Caco-2 (cell line): ENCODE results near the gene KDM4C. TPM values are rescaled to one million over a fixed set of nuclear protein-coding genes. Genes with fewer than 3 reads are reported as not detected.

Source experiments
- BruUV-seq: library from RNA; stranded (reverse); fragments of 400-500 nt; replicated peaks from 2 replicates; lab custom pipeline; 2021; lab: Mats Ljungman, UMichigan
- CTCF ChIA-PET: fragments of 300-600 bp; sonication (Branson Sonifier 250); formaldehyde crosslinking; loops from one replicate; lab custom pipeline; 2022; ENCODE audit warnings: antibody characterized with exemption; lab: Charles Lee
- POLR2A ChIA-PET: fragments of 300-600 bp; sonication (Branson Sonifier 250); formaldehyde crosslinking; loops from one replicate; lab custom pipeline; 2022; ENCODE audit warnings: antibody characterized with exemption; lab: Charles Lee
- DNase-seq, 2 experiments: peaks; one replicate each; pipeline versions ENCODE4 v3.0.0 to v3.0.0-alpha.2; 2020 to 2022
- H3K27me3 ChIP-seq: replicated peaks from 2 replicates; pipeline ENCODE4 v1.6.0; 2011; ENCODE audit warnings: low read length; ENCODE audit not compliant: control insufficient read depth, insufficient read depth
- H3K36me3 ChIP-seq: 2 replicates; pipeline ENCODE4 v1.5.1; 2011; ENCODE audit warnings: low read length; ENCODE audit not compliant: control insufficient read depth, insufficient read depth
- H3K4me1 ChIP-seq: fragments of 250-450 bp; sonication (Bioruptor Pico); 2 replicates; pipeline ENCODE4 v1.5.1; 2020; ENCODE audit warnings: mild to moderate bottlenecking
- H3K4me3 ChIP-seq: 2 replicates; pipeline ENCODE4 v1.5.1; 2011; ENCODE audit warnings: low read depth, mild to moderate bottlenecking, control low read depth, low read length
- H3K9me3 ChIP-seq: fragments of 250-450 bp; sonication (Bioruptor Pico); 2 replicates; pipeline ENCODE4 v1.5.1; 2020; ENCODE audit warnings: mild to moderate bottlenecking, moderate library complexity
- H3K27ac Mint-ChIP-seq: one replicate; pipeline ENCODE4 v1.8.0; 2022; ENCODE audit warnings: mixed read lengths; ENCODE audit not compliant: unreplicated experiment
- H3K27me3 Mint-ChIP-seq: one replicate; pipeline ENCODE4 v1.8.0; 2022; ENCODE audit warnings: mixed read lengths; ENCODE audit not compliant: insufficient read depth, unreplicated experiment
- H3K36me3 Mint-ChIP-seq: one replicate; pipeline ENCODE4 v1.8.0; 2022; ENCODE audit warnings: mild to moderate bottlenecking, mixed read lengths; ENCODE audit not compliant: insufficient read depth, unreplicated experiment
- H3K4me1 Mint-ChIP-seq: one replicate; pipeline ENCODE4 v1.8.0; 2022; ENCODE audit warnings: low read depth, mixed read lengths; ENCODE audit not compliant: unreplicated experiment
- H3K4me3 Mint-ChIP-seq: one replicate; pipeline ENCODE4 v1.8.0; 2022; ENCODE audit warnings: mild to moderate bottlenecking, moderate library complexity, mixed read lengths; ENCODE audit not compliant: unreplicated experiment
- H3K9me3 Mint-ChIP-seq: one replicate; pipeline ENCODE4 v1.8.0; 2022; ENCODE audit warnings: mixed read lengths; ENCODE audit not compliant: unreplicated experiment
- CTCF ChIP-seq, 2 experiments: fragments of 200-600 bp in 1 of 2; IDR thresholded peaks; 1 replicate in 1 of 2; 2 replicates in 1 of 2; pipeline versions ENCODE4 v1.5.1 to v1.8.0; 2011 to 2022; ENCODE audit warnings: antibody characterized with exemption in 1 of 2, control low read depth in 1 of 2, inconsistent platforms in 1 of 2, low read depth in 1 of 2, low read length in 1 of 2, mild to moderate bottlenecking in 1 of 2, moderate library complexity in 1 of 2; ENCODE audit not compliant: insufficient read depth in 1 of 2, severe bottlenecking in 1 of 2, unreplicated experiment in 1 of 2
- intact Hi-C: fragments of 100-400 bp; cut with micrococcal nuclease; formaldehyde crosslinking; loops from one replicate; pipeline ENCODE4 v1.10.0; 2022; ENCODE audit not compliant: unreplicated experiment
- total RNA-seq: library from RNA; stranded (reverse); gene quantifications from 2 replicates; pipeline ENCODE4 v1.2.3, GENCODE V29; 2022

The KDM4C gene
- total RNA-seq, 1 experiment from 2014 or later, result 40.3 TPM

- ChIA-PET POLR2A (no interaction called here), CTCF (no interaction called here)
- DNase-seq, result no peak
- peaks cover 8% of the 10 kb centered on the region for H3K36me3 Mint-ChIP-seq
- H3K4me1 ChIP-seq, result no peaks in the 10 kb centered on the region
- no peaks in the 10 kb centered on the region for H3K27me3 Mint-ChIP-seq
- H3K36me3 ChIP-seq, result no peaks in the 10 kb centered on the region
- no peaks in the 10 kb centered on the region for H3K27me3 ChIP-seq
- TF ChIP-seq CTCF (IDR thresholded peaks at IDR 0.05; ENCODE audit: insufficient read depth in 1 of 2, low read depth in 1 of 2, low read length in 1 of 2, severe bottlenecking in 1 of 2, unreplicated experiment in 1 of 2), result no peak
- no peak overlapping the region for H3K4me3 ChIP-seq
- H3K27ac Mint-ChIP-seq, result no peak overlapping the region
- no peak overlapping the region for H3K4me3 Mint-ChIP-seq
- H3K9me3 Mint-ChIP-seq, result no peaks in the 10 kb centered on the region
- intact Hi-C loops, result no loop called here
- no peaks in the 10 kb centered on the region for H3K4me1 Mint-ChIP-seq
- H3K9me3 ChIP-seq, result no peaks in the 10 kb centered on the region
- no TSS peak for BruUV-seq
These were observed 403.7 kb downstream of the KDM4C start for GRCh38 chr9:7161469-7161868.

- H3K27me3 ChIP-seq, result no peaks in the 10 kb centered on the region
- intact Hi-C loops, result no loop called here
- H3K9me3 ChIP-seq, result no peaks in the 10 kb centered on the region
- TF ChIP-seq CTCF (IDR thresholded peaks at IDR 0.05; ENCODE audit: insufficient read depth in 1 of 2, low read depth in 1 of 2, low read length in 1 of 2, severe bottlenecking in 1 of 2, unreplicated experiment in 1 of 2), result no peak
- ChIA-PET CTCF (no interaction called here), POLR2A (no interaction called here)
- no peak overlapping the region for H3K4me3 ChIP-seq
- no peaks in the 10 kb centered on the region for H3K9me3 Mint-ChIP-seq
- H3K36me3 Mint-ChIP-seq, result peaks cover 6% of the 10 kb centered on the region
- no peak overlapping the region for H3K4me3 Mint-ChIP-seq
- H3K36me3 ChIP-seq, result no peaks in the 10 kb centered on the region
- no TSS peak for BruUV-seq
- DNase-seq, result no peak
- no peaks in the 10 kb centered on the region for H3K4me1 ChIP-seq
- no peaks in the 10 kb centered on the region for H3K4me1 Mint-ChIP-seq
- no peak overlapping the region for H3K27ac Mint-ChIP-seq
- no peaks in the 10 kb centered on the region for H3K27me3 Mint-ChIP-seq
These were observed 406.2 kb downstream of the KDM4C start for GRCh38 chr9:7163932-7164331.

- BruUV-seq, result no TSS peak
- Histone ChIP-seq H3K27me3 (no peaks in the 10 kb centered on the region), H3K4me1 (no peaks in the 10 kb centered on the region), H3K4me3 (no peak overlapping the region), H3K9me3 (no peaks in the 10 kb centered on the region), H3K36me3 (no peaks in the 10 kb centered on the region)
- Mint-ChIP-seq H3K27me3 (no peaks in the 10 kb centered on the region), H3K27ac (no peak overlapping the region), H3K4me3 (no peak overlapping the region), H3K9me3 (no peaks in the 10 kb centered on the region), H3K4me1 (no peaks in the 10 kb centered on the region), H3K36me3 (peaks cover 6% of the 10 kb centered on the region)
- intact Hi-C loops, result no loop called here
- DNase-seq, result no peak
- ChIA-PET POLR2A (no interaction called here), CTCF (no interaction called here)
- no peak for TF ChIP-seq CTCF (IDR thresholded peaks at IDR 0.05; ENCODE audit: insufficient read depth in 1 of 2, low read depth in 1 of 2, low read length in 1 of 2, severe bottlenecking in 1 of 2, unreplicated experiment in 1 of 2)
These were observed 406.9 kb downstream of the KDM4C start for GRCh38 chr9:7164440-7165330.
